CD8-positive, alpha-beta memory T cell (primary cell): Measurements from ENCODE around the gene ZBTB4. TPM values are rescaled to one million over a fixed set of nuclear protein-coding genes. Genes with fewer than 3 reads are reported as not detected.

ENCODE experiments used
- CTCF ChIA-PET: fragments of 350-600 bp; sonication (Branson Sonifier 250); formaldehyde crosslinking; loops from one replicate; lab custom pipeline; 2021; ENCODE audit warnings: antibody characterized with exemption; lab: Charles Lee
- POLR2A ChIA-PET: fragments of 350-600 bp; sonication (Branson Sonifier 250); formaldehyde crosslinking; loops from one replicate; lab custom pipeline; 2021; ENCODE audit warnings: antibody characterized with exemption; lab: Charles Lee
- DNase-seq, 5 donors: peaks; one replicate each; pipeline versions ENCODE4 v3.0.0 to v3.0.0-alpha.2; 2020 to 2022; ENCODE audit warnings: mixed read lengths in 1 of 5
- H3K27ac ChIP-seq: one replicate; pipeline ENCODE4 v1.7.0; 2013; ENCODE audit warnings: low read depth, mild to moderate bottlenecking, low read length, moderate library complexity
- H3K27me3 ChIP-seq: 2 replicates; pipeline ENCODE4 v1.7.0; 2013; ENCODE audit warnings: low read length, mild to moderate bottlenecking; ENCODE audit not compliant: insufficient read depth, poor library complexity, severe bottlenecking
- H3K36me3 ChIP-seq: 2 replicates; pipeline ENCODE4 v1.7.0; 2013; ENCODE audit warnings: mild to moderate bottlenecking, low read length, moderate library complexity; ENCODE audit not compliant: insufficient read depth
- H3K4me1 ChIP-seq: 2 replicates; pipeline ENCODE4 v1.7.0; 2013; ENCODE audit warnings: mild to moderate bottlenecking, low read length, moderate library complexity; ENCODE audit not compliant: insufficient read depth
- H3K4me3 ChIP-seq: 2 replicates; pipeline ENCODE4 v1.7.0; 2013; ENCODE audit warnings: mild to moderate bottlenecking, low read length
- H3K9me3 ChIP-seq: 2 replicates; pipeline ENCODE4 v1.7.0; 2013; ENCODE audit warnings: mild to moderate bottlenecking, low read length
- H3K27ac Mint-ChIP-seq, 8 donors: one replicate each; pipeline ENCODE4 v1.8.0; 2020 to 2021; ENCODE audit warnings: mixed read lengths in 8 of 8, mild to moderate bottlenecking in 6 of 8, inconsistent platforms in 3 of 8, moderate library complexity in 3 of 8
- H3K27me3 Mint-ChIP-seq, 2 donors: one replicate each; pipeline ENCODE4 v1.8.0; 2020 to 2021; ENCODE audit warnings: mixed read lengths in 2 of 2, mild to moderate bottlenecking in 1 of 2, moderate library complexity in 1 of 2
- H3K36me3 Mint-ChIP-seq, 3 donors: one replicate each; pipeline ENCODE4 v1.8.0; 2020 to 2021; ENCODE audit warnings: mixed read lengths in 3 of 3, inconsistent platforms in 1 of 3, mild to moderate bottlenecking in 1 of 3
- H3K4me1 Mint-ChIP-seq, 3 donors: one replicate each; pipeline ENCODE4 v1.8.0; 2020 to 2021; ENCODE audit warnings: mixed read lengths in 3 of 3, inconsistent platforms in 1 of 3, mild to moderate bottlenecking in 1 of 3
- H3K4me3 Mint-ChIP-seq, 7 donors: one replicate each; pipeline ENCODE4 v1.8.0; 2020 to 2021; ENCODE audit warnings: mixed read lengths in 7 of 7, mild to moderate bottlenecking in 6 of 7, moderate library complexity in 4 of 7, inconsistent platforms in 2 of 7
- H3K9me3 Mint-ChIP-seq, 5 donors: one replicate each; pipeline ENCODE4 v1.8.0; 2020 to 2022; ENCODE audit warnings: mixed read lengths in 5 of 5, mild to moderate bottlenecking in 3 of 5, moderate library complexity in 2 of 5, inconsistent platforms in 1 of 5
- polyA plus RNA-seq: library from polyadenylated mRNA; unstranded; fragments of 300-500 nt; fragmentation: Illumina TruSeq; gene quantifications from one replicate; pipeline ENCODE4 v1.2.3, GENCODE V29; 2021
- total RNA-seq, 2 experiments: library from RNA; stranded (reverse); gene quantifications; one replicate each; pipeline ENCODE4 v1.2.3, GENCODE V29; 2021

Gene ZBTB4
- total and polyA plus RNA-seq, 3 experiments from 2014 or later, result 22.8 to 24.1 (median 23.1) TPM

GRCh38 chr17:7493941-7494340 is 14.5 kb upstream of the ZBTB4 start:
- Mint-ChIP-seq H3K27me3 (peaks cover 0 to 3% of the 10 kb centered on the region in 2 donors), H3K27ac (peak overlapping the region in 6 of 8 donors; percentile 13 to 93 (median 72)), H3K4me1 (peaks cover 41 to 59% (median 53%) of the 10 kb centered on the region in 3 donors), H3K9me3 (no peaks in the 10 kb centered on the region), H3K4me3 (no peak overlapping the region), H3K36me3 (peaks cover 6 to 82% (median 8%) of the 10 kb centered on the region in 3 donors)
- Histone ChIP-seq H3K36me3 (peaks cover 45% of the 10 kb centered on the region), H3K9me3 (no peaks in the 10 kb centered on the region), H3K4me1 (peaks cover 28% of the 10 kb centered on the region), H3K27ac (no peak overlapping the region), H3K27me3 (no peaks in the 10 kb centered on the region), H3K4me3 (no peak overlapping the region)
- ChIA-PET CTCF (interaction anchor here (4.5 kb wide), 1 partner anchor 57 kb away, joined by 14 read pairs; no protein-coding TSS in a partner anchor), POLR2A (interaction anchor here (0.6 to 0.7 kb wide), 2 partner anchors 40 to 57 kb away, joined by 3 to 4 read pairs; no protein-coding TSS in a partner anchor)
- DNase-seq, result no peak

GRCh38 chr17:7491583-7491982 is 12.2 kb upstream of the ZBTB4 start:
- peaks cover 0 to 3% of the 10 kb centered on the region in 2 donors for H3K27me3 Mint-ChIP-seq
- H3K27ac Mint-ChIP-seq, result peak overlapping the region in 6 of 8 donors; percentile 13 to 89 (median 43)
- H3K4me3 ChIP-seq, result no peak overlapping the region
- H3K36me3 ChIP-seq, result peaks cover 26% of the 10 kb centered on the region
- H3K4me1 ChIP-seq, result peaks cover 47% of the 10 kb centered on the region
- H3K4me1 Mint-ChIP-seq, result peaks cover 55 to 79% (median 73%) of the 10 kb centered on the region in 3 donors
- H3K9me3 Mint-ChIP-seq, result no peaks in the 10 kb centered on the region
- no peaks in the 10 kb centered on the region for H3K27me3 ChIP-seq
- peaks cover 5 to 71% (median 8%) of the 10 kb centered on the region in 3 donors for H3K36me3 Mint-ChIP-seq
- POLR2A ChIA-PET, result interaction anchor here (0.6 to 1.1 kb wide), 2 partner anchors 12 to 141 kb away, joined by 3 read pairs; partner anchors contain the start of gene ZBTB4
- no peaks in the 10 kb centered on the region for H3K9me3 ChIP-seq
- no peak overlapping the region for H3K27ac ChIP-seq
- CTCF ChIA-PET, result interaction anchor here (1.1 kb wide), 2 partner anchors 56 to 136 kb away, joined by 3 to 4 read pairs; partner anchors contain the start of gene TMEM102
- H3K4me3 Mint-ChIP-seq, result peak overlapping the region in 2 of 7 donors; percentile 32 to 33
- no peak for DNase-seq

- Histone ChIP-seq H3K9me3 (no peaks in the 10 kb centered on the region), H3K36me3 (peaks cover 15% of the 10 kb centered on the region), H3K4me3 (no peak overlapping the region), H3K27me3 (no peaks in the 10 kb centered on the region), H3K4me1 (peaks cover 60% of the 10 kb centered on the region), H3K27ac (no peak overlapping the region)
- Mint-ChIP-seq H3K36me3 (peaks cover 0 to 66% (median 11%) of the 10 kb centered on the region in 3 donors), H3K27ac (peak overlapping the region in 5 of 8 donors; percentile 8 to 61 (median 20)), H3K27me3 (peaks cover 0 to 2% of the 10 kb centered on the region in 2 donors), H3K4me3 (peak overlapping the region in 3 of 7 donors; percentile 9 to 18 (median 12)), H3K4me1 (peaks cover 64 to 85% (median 83%) of the 10 kb centered on the region in 3 donors), H3K9me3 (no peaks in the 10 kb centered on the region)
- ChIA-PET POLR2A (interaction anchor here (0.6 kb wide), 1 partner anchor 110 kb away, joined by 4 read pairs; no protein-coding TSS in a partner anchor), CTCF (no interaction called here)
- no peak for DNase-seq
Measured at GRCh38 chr17:7490144-7490543, 10.7 kb upstream of the ZBTB4 start.

- Mint-ChIP-seq H3K36me3 (peaks cover 0 to 52% (median 7%) of the 10 kb centered on the region in 3 donors), H3K9me3 (peaks cover 0 to 4% (median 0%) of the 10 kb centered on the region in 5 donors), H3K27ac (peak overlapping the region in 7 of 8 donors; percentile 45 to 100 (median 80)), H3K4me1 (peaks cover 61 to 84% (median 81%) of the 10 kb centered on the region in 3 donors), H3K27me3 (peaks cover 0 to 10% of the 10 kb centered on the region in 2 donors), H3K4me3 (peak overlapping the region; percentile 65 to 98 (median 82))
- Histone ChIP-seq H3K27ac (peak overlapping the region; percentile 30), H3K27me3 (no peaks in the 10 kb centered on the region), H3K9me3 (no peaks in the 10 kb centered on the region), H3K4me1 (peaks cover 57% of the 10 kb centered on the region), H3K36me3 (peaks cover 11% of the 10 kb centered on the region), H3K4me3 (peak overlapping the region; percentile 27)
- no peak for DNase-seq
- ChIA-PET POLR2A (interaction anchor here (0.6 to 4.6 kb wide), 8 partner anchors 27 to 177 kb away, joined by 3 to 48 read pairs (median 4); partner anchors contain the start of genes PLSCR3, TMEM102 and TMEM256), CTCF (interaction anchor here (1.0 to 5.3 kb wide), 5 partner anchors 17 to 103 kb away, joined by 3 to 49 read pairs (median 7); partner anchors contain the start of gene TMEM102)
Measured at GRCh38 chr17:7486181-7486580, 6.8 kb upstream of the ZBTB4 start.

- Mint-ChIP-seq H3K36me3 (peaks cover 0 to 43% (median 7%) of the 10 kb centered on the region in 3 donors), H3K4me3 (peak overlapping the region; percentile 96 to 100 (median 98)), H3K9me3 (peaks cover 0 to 4% (median 0%) of the 10 kb centered on the region in 5 donors), H3K27ac (peak overlapping the region; percentile 98 to 100 (median 100)), H3K4me1 (peaks cover 59 to 84% (median 77%) of the 10 kb centered on the region in 3 donors), H3K27me3 (peaks cover 0 to 10% of the 10 kb centered on the region in 2 donors)
- H3K36me3 ChIP-seq, result peaks cover 5% of the 10 kb centered on the region
- H3K4me3 ChIP-seq, result peak overlapping the region; percentile 91
- H3K27me3 ChIP-seq, result no peaks in the 10 kb centered on the region
- CTCF ChIA-PET, result interaction anchor here (0.8 to 5.3 kb wide), 7 partner anchors 18 to 76 kb away, joined by 3 to 49 read pairs (median 4); partner anchors contain the start of gene TMEM102
- POLR2A ChIA-PET, result interaction anchor here (0.6 to 4.6 kb wide), 23 partner anchors 9 to 439 kb away, joined by 3 to 48 read pairs (median 5); partner anchors contain the start of genes ACAP1, CHRNB1, NEURL4 and PLSCR3
- H3K4me1 ChIP-seq, result peaks cover 52% of the 10 kb centered on the region
- peak overlapping the region; percentile 98 for H3K27ac ChIP-seq
- no peak for DNase-seq
- no peaks in the 10 kb centered on the region for H3K9me3 ChIP-seq
Measured at GRCh38 chr17:7484919-7485377, 5.5 kb upstream of the ZBTB4 start.

- ChIA-PET POLR2A (interaction anchor here (0.5 to 4.6 kb wide), 24 partner anchors 8 to 514 kb away, joined by 3 to 48 read pairs (median 4); partner anchors contain the start of genes ACAP1, CHRNB1, FXR2 and NEURL4), CTCF (interaction anchor here (1.0 to 5.3 kb wide), 5 partner anchors 30 to 77 kb away, joined by 3 to 49 read pairs (median 7); partner anchors contain the start of gene TMEM102)
- H3K27ac ChIP-seq, result peak within 1 kb of the TSS; percentile 98
- H3K4me3 Mint-ChIP-seq, result peak within 1 kb of the TSS; percentile 96 to 100 (median 98)
- H3K27me3 Mint-ChIP-seq, result peaks cover 0 to 12% of the 10 kb centered on the region in 2 donors
- peaks cover 0 to 4% (median 0%) of the 10 kb centered on the region in 5 donors for H3K9me3 Mint-ChIP-seq
- H3K36me3 ChIP-seq, result peaks cover 5% of the 10 kb centered on the region
- H3K4me3 ChIP-seq, result peak within 1 kb of the TSS; percentile 91
- H3K4me1 ChIP-seq, result peaks cover 49% of the 10 kb centered on the region
- peak; percentile 95 to 99 (median 98) for DNase-seq
- no peaks in the 10 kb centered on the region for H3K9me3 ChIP-seq
- peaks cover 56 to 80% (median 73%) of the 10 kb centered on the region in 3 donors for H3K4me1 Mint-ChIP-seq
- H3K27me3 ChIP-seq, result no peaks in the 10 kb centered on the region
- peaks cover 0 to 43% (median 7%) of the 10 kb centered on the region in 3 donors for H3K36me3 Mint-ChIP-seq
- H3K27ac Mint-ChIP-seq, result peak within 1 kb of the TSS; percentile 99 to 100 (median 100)
Measured at GRCh38 chr17:7484067-7484918, 4.9 kb upstream of the ZBTB4 start, which contains the start of gene POLR2A. TSS of gene POLR2A (plus strand) at chr17:7484366.
